GM12874 (cell line): ENCODE measurements around the gene TRPV5.

Source experiments
- CTCF ChIP-seq: IDR thresholded peaks from 2 replicates; pipeline ENCODE4 v1.5.1; 2011; ENCODE audit warnings: low read depth, mild to moderate bottlenecking, control low read depth, low read length, moderate library complexity; ENCODE audit not compliant: insufficient read depth

The TRPV5 gene

DNA sequence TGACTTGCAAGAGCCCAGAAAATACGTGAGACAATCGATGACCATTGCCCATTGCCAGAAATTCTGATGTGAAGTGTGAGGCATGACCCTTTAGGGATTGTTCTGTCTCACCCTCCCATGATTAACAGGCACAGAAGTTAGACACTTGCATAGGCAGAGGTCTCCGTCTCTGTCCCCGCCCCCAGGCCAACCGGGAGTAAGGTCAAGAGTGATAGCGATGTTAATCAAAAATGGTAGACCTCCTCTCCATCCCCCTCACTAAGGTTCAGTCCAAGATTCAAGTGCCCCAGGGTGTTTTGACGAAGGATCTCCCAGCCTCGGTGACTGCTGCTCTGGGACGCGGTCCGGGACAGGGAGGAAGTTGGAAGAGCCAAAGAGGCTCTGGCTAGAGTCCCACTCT, 25.3 kb downstream of the TRPV5 start:
- TF ChIP-seq CTCF, result no peak

- no peak for TF ChIP-seq CTCF
These were observed 26.9 kb downstream of the TRPV5 start for GRCh38 chr7:142906643-142907042.

GRCh38 chr7:142905759-142906158, 27.8 kb downstream of the TRPV5 start:
- no peak for TF ChIP-seq CTCF

DNA sequence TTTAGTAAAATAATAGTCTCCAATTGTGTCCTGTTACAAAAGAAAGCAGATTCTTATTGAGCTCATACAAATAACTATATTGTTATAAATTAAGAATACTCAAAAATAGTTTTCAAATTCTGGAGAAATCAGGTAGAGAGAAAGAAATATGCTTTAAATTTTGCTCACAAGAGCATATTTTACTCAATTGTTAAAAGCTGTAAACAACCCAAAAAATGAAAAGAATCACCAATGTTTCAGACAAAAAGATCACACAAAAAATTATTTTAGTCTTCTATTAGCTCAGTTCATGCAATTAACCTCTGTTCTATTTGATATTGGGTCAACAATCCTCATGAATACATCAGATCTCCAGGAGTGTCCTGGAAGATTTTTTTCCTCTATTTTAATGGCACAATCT, 29.4 kb downstream of the TRPV5 start:
- no peak for TF ChIP-seq CTCF

- TF ChIP-seq CTCF, result no peak
These were observed 31.9 kb downstream of the TRPV5 start for GRCh38 chr7:142901426-142902259.

GRCh38 chr7:142899661-142900060, 33.9 kb downstream of the TRPV5 start:
- TF ChIP-seq CTCF, result no peak

DNA sequence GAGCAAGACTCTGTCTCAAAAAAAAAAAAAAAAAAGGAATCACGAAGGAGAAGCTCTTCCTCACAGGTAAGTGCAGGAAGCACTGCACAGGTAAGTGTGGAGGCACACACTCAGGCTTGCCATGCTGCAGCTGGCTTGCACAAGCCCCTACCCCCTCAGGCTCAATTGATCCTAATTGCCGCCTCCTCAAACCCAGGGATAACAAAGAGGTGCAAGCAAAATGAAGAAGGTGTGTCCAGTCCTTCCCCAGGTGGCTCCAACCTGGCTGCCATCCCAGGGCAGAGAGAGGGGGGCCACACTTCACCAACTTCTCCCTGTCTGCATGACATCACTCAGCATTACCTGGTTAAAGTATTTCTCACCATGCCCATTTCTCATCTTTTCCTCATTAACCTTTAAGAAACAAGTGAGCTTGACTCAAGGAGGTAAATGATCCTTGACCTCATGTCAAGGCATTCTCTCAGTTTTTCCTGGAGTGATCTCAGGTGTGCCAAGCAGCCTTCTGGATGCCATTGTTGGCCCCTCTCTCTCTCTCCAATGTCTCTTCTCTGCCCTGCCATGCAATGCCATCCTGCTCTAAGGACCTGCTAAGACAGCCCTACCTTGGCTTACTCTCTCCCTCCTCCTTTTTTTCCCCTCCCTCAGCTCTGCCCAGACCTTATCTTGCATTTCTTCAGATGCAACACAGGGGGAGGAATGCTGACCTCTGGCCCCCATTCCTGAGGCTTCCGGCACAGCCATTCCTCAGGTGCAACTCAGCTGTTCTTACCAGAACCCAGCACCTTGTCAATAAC, 35.0 kb downstream of the TRPV5 start:
- no peak for TF ChIP-seq CTCF
